ENCODE results near the gene TXNRD2.

DNA sequence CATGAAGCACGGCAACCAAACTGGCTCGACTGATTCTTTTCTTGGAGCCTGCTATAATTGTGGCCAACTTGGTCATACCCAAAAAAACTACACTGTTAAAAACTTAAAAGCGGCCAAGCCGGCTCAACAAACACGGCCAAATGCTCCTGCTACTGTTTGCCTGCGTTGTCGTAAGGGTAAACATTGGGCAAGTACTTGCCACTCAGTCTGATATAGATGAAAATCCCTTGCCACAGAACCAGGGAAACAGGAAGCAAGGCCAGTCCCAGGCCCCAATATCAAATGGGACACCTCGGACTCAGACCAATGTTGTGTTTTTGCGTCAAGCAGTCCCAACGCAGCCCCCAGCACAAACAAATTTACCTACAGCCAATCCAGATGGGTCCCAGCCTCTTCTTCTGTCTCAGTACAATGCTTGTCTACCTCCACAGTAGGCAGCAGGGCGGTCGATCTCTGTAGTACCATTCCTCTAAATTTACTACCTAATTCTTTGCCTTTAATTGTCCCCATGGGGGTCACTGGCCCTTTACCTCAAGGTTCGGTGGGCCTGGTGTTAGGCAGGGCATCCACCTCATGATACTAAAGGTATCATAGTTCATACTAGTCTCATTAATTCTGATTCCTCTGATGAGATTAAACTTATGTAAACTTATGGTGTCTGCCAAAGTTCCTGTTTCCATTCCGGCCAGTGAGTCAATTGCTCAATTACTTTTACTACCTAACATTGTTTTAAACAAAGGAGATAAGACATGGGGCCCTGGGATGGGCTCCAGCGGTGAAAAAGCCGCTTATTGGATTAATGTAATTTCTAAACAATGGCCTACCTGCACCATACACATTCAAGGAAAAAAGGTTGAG lies 3.8 kb downstream of the TXNRD2 start:
- no peak for TF ChIP-seq EP300 (IDR thresholded peaks at IDR 0.05; ENCODE audit: low read depth)
- TF ChIP-seq, protein P1, sequence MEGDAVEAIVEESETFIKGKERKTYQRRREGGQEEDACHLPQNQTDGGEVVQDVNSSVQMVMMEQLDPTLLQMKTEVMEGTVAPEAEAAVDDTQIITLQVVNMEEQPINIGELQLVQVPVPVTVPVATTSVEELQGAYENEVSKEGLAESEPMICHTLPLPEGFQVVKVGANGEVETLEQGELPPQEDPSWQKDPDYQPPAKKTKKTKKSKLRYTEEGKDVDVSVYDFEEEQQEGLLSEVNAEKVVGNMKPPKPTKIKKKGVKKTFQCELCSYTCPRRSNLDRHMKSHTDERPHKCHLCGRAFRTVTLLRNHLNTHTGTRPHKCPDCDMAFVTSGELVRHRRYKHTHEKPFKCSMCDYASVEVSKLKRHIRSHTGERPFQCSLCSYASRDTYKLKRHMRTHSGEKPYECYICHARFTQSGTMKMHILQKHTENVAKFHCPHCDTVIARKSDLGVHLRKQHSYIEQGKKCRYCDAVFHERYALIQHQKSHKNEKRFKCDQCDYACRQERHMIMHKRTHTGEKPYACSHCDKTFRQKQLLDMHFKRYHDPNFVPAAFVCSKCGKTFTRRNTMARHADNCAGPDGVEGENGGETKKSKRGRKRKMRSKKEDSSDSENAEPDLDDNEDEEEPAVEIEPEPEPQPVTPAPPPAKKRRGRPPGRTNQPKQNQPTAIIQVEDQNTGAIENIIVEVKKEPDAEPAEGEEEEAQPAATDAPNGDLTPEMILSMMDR (IDR thresholded peaks at IDR 0.05) = no peak
